Endothelial cell of umbilical vein (primary cell): Measurements from ENCODE around the gene KRTAP4-9.

Experiments used
- EZH2 ChIP-seq: IDR thresholded peaks from 2 replicates; pipeline ENCODE4 v1.6.1; 2012; ENCODE audit warnings: borderline replicate concordance, low read depth, mild to moderate bottlenecking, moderate library complexity, low read length, inconsistent platforms; ENCODE audit not compliant: severe bottlenecking
- FOS ChIP-seq: IDR thresholded peaks from 2 replicates; pipeline ENCODE4 v1.6.1; 2011; ENCODE audit warnings: mild to moderate bottlenecking, low read length, moderate library complexity, borderline replicate concordance; ENCODE audit not compliant: insufficient read depth
- GATA2 ChIP-seq: IDR thresholded peaks from 2 replicates; pipeline ENCODE4 v1.7.0; 2011; ENCODE audit warnings: low read depth, mild to moderate bottlenecking, moderate library complexity, mixed read lengths, low read length; ENCODE audit not compliant: insufficient read length, insufficient read depth
- JUN ChIP-seq: IDR thresholded peaks from 2 replicates; pipeline ENCODE4 v1.6.1; 2011; ENCODE audit warnings: borderline replicate concordance, low read depth; ENCODE audit not compliant: insufficient read length, insufficient read depth
- MYC ChIP-seq: IDR thresholded peaks from one replicate; pipeline ENCODE4 v1.6.1; 2011; ENCODE audit warnings: mild to moderate bottlenecking, low read depth, low read length
- POLR2A ChIP-seq: IDR thresholded peaks from 2 replicates; pipeline ENCODE4 v1.6.1; 2012; ENCODE audit warnings: low read depth, mild to moderate bottlenecking, control low read depth, low read length
- POLR2AphosphoS5 ChIP-seq: IDR thresholded peaks from 2 replicates; pipeline ENCODE4 v1.6.1; 2012; ENCODE audit warnings: low read depth, mild to moderate bottlenecking, control low read depth, low read length, moderate library complexity; ENCODE audit not compliant: insufficient read depth
- TF ChIP-seq, protein P1 (sequence below), 2 donors: IDR thresholded peaks; 1 replicate in 1 of 2; 2 replicates in 1 of 2; pipeline ENCODE4 v1.5.1; 2011; ENCODE audit warnings: low read length in 2 of 2, mild to moderate bottlenecking in 2 of 2, moderate library complexity in 2 of 2, control low read depth in 1 of 2, inconsistent platforms in 1 of 2, low read depth in 1 of 2; ENCODE audit not compliant: insufficient read depth in 1 of 2; ENCODE audit errors: extremely low read depth in 1 of 2
- TF ChIP-seq, protein P2 (sequence below): IDR thresholded peaks from 2 replicates; pipeline ENCODE4 v1.6.1; 2011; ENCODE audit not compliant: insufficient read depth, insufficient read length

DNA sequence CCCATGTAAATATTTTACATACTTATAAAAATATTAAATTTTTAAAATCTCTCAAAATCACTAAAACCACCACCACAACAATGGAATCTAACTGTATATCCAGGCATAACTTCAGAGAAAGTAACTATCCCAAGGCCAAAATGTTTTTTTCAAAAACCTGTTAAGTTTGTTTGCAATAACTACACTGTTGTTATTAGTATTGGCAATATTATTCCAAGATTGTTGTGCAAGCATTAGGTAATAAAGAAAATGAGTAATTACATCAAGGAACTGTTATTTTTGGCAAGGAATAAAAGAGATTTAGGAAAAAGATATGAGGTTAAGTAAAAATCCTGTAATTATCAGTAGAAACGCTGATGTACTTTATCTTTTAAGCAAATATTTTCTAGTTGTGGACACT is 22.2 kb downstream of the KRTAP4-9 start:
- TF ChIP-seq EZH2 (no peak), POLR2A (no peak), POLR2AphosphoS5 (no peak), JUN (no peak), FOS (no peak), MYC (no peak), GATA2 (no peak)
- TF ChIP-seq, protein P1, sequence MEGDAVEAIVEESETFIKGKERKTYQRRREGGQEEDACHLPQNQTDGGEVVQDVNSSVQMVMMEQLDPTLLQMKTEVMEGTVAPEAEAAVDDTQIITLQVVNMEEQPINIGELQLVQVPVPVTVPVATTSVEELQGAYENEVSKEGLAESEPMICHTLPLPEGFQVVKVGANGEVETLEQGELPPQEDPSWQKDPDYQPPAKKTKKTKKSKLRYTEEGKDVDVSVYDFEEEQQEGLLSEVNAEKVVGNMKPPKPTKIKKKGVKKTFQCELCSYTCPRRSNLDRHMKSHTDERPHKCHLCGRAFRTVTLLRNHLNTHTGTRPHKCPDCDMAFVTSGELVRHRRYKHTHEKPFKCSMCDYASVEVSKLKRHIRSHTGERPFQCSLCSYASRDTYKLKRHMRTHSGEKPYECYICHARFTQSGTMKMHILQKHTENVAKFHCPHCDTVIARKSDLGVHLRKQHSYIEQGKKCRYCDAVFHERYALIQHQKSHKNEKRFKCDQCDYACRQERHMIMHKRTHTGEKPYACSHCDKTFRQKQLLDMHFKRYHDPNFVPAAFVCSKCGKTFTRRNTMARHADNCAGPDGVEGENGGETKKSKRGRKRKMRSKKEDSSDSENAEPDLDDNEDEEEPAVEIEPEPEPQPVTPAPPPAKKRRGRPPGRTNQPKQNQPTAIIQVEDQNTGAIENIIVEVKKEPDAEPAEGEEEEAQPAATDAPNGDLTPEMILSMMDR (IDR thresholded peaks at IDR 0.05; ENCODE audit: extremely low read depth in 1 of 2, insufficient read depth in 1 of 2, low read depth in 1 of 2, low read length in 2 of 2), result no peak
- TF ChIP-seq, protein P2, sequence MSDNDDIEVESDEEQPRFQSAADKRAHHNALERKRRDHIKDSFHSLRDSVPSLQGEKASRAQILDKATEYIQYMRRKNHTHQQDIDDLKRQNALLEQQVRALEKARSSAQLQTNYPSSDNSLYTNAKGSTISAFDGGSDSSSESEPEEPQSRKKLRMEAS, result no peak
